HepG2 (cell line): ENCODE data around the gene SLC2A11. TPM values are rescaled to one million over a fixed set of nuclear protein-coding genes. Genes with fewer than 3 reads are reported as not detected.

Source experiments
- ARNT2 ChIP-seq: sonication (generic); formaldehyde crosslinking; IDR thresholded peaks from 2 replicates; pipeline ENCODE4 v1.8.0; 2022; ENCODE audit warnings: mild to moderate bottlenecking, low read depth, missing genetic modification reagents, moderate library complexity
- ASH2L ChIP-seq: fragments of 300-600, 200-600 bp; sonication (generic); IDR thresholded peaks from 2 replicates; pipeline ENCODE4 v1.7.0; 2017; ENCODE audit warnings: low read depth, mild to moderate bottlenecking, moderate library complexity, mixed read lengths, low read length; ENCODE audit not compliant: insufficient read length
- BRF2 ChIP-seq: sonication (generic); formaldehyde crosslinking; IDR thresholded peaks from 2 replicates; pipeline ENCODE4 v1.8.1; 2022; ENCODE audit warnings: mild to moderate bottlenecking, missing genetic modification reagents
- CC2D1A ChIP-seq: sonication (generic); formaldehyde crosslinking; IDR thresholded peaks from 2 replicates; pipeline ENCODE4 v1.8.1; 2023; ENCODE audit warnings: mild to moderate bottlenecking, missing genetic modification reagents
- HOXA7 ChIP-seq: sonication (generic); formaldehyde crosslinking; IDR thresholded peaks from 2 replicates; pipeline ENCODE4 v1.8.1; 2022; ENCODE audit warnings: mild to moderate bottlenecking, missing genetic modification reagents, moderate library complexity
- MXI1 ChIP-seq: IDR thresholded peaks from 3 replicates; pipeline ENCODE4 v1.6.1; 2012; ENCODE audit warnings: low read depth, low read length, inconsistent platforms, borderline replicate concordance
- PLRG1 ChIP-seq: fragments of 450-650 bp; conservative IDR thresholded peaks from 2 replicates; pipeline ENCODE4 v1.6.1; 2016
- PRDM15 ChIP-seq: sonication (generic); formaldehyde crosslinking; IDR thresholded peaks from 2 replicates; pipeline ENCODE4 v1.4.0; 2020; ENCODE audit warnings: missing genetic modification reagents
- RARG ChIP-seq: sonication (generic); formaldehyde crosslinking; IDR thresholded peaks from 2 replicates; pipeline ENCODE4 v1.4.0; 2020; ENCODE audit warnings: low read depth, mild to moderate bottlenecking, missing genetic modification reagents
- SAP130 ChIP-seq: IDR thresholded peaks from 2 replicates; pipeline ENCODE4 v1.6.1; 2016; ENCODE audit warnings: low read depth
- TEAD3 ChIP-seq: optimal IDR thresholded peaks from 2 replicates; pipeline ENCODE3; 2016; ENCODE audit warnings: borderline replicate concordance
- ZNF562 ChIP-seq: sonication (generic); formaldehyde crosslinking; IDR thresholded peaks from 2 replicates; pipeline ENCODE4 v1.8.0; 2022; ENCODE audit warnings: missing genetic modification reagents, borderline replicate concordance
- ZNF564 ChIP-seq: sonication (generic); formaldehyde crosslinking; IDR thresholded peaks from 2 replicates; pipeline ENCODE4 v1.8.1; 2023; ENCODE audit warnings: mild to moderate bottlenecking, missing genetic modification reagents
- ZNF605 ChIP-seq: sonication (generic); formaldehyde crosslinking; IDR thresholded peaks from 2 replicates; pipeline ENCODE4 v1.8.0; 2022; ENCODE audit warnings: mild to moderate bottlenecking, missing genetic modification reagents
- polyA plus RNA-seq, 8 experiments: library from polyadenylated mRNA; depleted of rRNA in 3 of 8; stranded (reverse) in 7 of 8; unstranded in 1 of 8; fragments of >200 nt; fragmentation: Illumina TruSeq in 4 of 8; extraction: Trizol in 4 of 8; gene quantifications; 2 replicates each; pipeline versions ENCODE4 v1.2.1 to v1.2.3, GENCODE V29; 2011 to 2016; ENCODE audit warnings: low read depth in 4 of 8, missing spikeins in 1 of 8, mixed read lengths in 1 of 8; ENCODE audit not compliant: insufficient read depth in 1 of 8
- total RNA-seq, 5 experiments: library from RNA; depleted of rRNA; stranded (reverse); fragments of >200 nt; fragmentation: Illumina TruSeq; extraction: Trizol; gene quantifications; 2 replicates each; pipeline ENCODE4 v1.2.3, GENCODE V29; 2016; ENCODE audit warnings: low read depth in 1 of 5
- TF ChIP-seq, protein P1 (sequence below): sonication (generic); formaldehyde crosslinking; IDR thresholded peaks from 2 replicates; pipeline ENCODE4 v1.4.0; 2020; ENCODE audit warnings: missing genetic modification reagents, mild to moderate bottlenecking, borderline replicate concordance
- TF ChIP-seq, protein P2 (sequence below): IDR thresholded peaks from 2 replicates; pipeline ENCODE4 v1.6.1; 2016; ENCODE audit warnings: low read depth, missing genetic modification reagents, missing compliant biosample characterization

The SLC2A11 gene
- total and polyA plus RNA-seq, 2 of the 13 experiments (the other 11 are each of a cell fraction or from before 2014, with no cell fraction given), result 15.2 to 15.4 TPM

- no peak for TF ChIP-seq ASH2L
- TF ChIP-seq MXI1, result peak; percentile 36; the same call in 1 of the 3 replicates
- peak; percentile 20 for TF ChIP-seq TEAD3 (CRISPR knock-in tag)
- TF ChIP-seq, protein P1, sequence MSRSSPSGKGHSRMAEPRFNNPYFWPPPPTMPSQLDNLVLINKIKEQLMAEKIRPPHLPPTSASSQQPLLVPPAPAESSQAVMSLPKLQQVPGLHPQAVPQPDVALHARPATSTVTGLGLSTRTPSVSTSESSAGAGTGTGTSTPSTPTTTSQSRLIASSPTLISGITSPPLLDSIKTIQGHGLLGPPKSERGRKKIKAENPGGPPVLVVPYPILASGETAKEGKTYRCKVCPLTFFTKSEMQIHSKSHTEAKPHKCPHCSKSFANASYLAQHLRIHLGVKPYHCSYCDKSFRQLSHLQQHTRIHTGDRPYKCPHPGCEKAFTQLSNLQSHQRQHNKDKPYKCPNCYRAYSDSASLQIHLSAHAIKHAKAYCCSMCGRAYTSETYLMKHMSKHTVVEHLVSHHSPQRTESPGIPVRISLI (CRISPR knock-in tag), result no peak; the same call in 1 of the 2 replicates
- TF ChIP-seq, protein P2, sequence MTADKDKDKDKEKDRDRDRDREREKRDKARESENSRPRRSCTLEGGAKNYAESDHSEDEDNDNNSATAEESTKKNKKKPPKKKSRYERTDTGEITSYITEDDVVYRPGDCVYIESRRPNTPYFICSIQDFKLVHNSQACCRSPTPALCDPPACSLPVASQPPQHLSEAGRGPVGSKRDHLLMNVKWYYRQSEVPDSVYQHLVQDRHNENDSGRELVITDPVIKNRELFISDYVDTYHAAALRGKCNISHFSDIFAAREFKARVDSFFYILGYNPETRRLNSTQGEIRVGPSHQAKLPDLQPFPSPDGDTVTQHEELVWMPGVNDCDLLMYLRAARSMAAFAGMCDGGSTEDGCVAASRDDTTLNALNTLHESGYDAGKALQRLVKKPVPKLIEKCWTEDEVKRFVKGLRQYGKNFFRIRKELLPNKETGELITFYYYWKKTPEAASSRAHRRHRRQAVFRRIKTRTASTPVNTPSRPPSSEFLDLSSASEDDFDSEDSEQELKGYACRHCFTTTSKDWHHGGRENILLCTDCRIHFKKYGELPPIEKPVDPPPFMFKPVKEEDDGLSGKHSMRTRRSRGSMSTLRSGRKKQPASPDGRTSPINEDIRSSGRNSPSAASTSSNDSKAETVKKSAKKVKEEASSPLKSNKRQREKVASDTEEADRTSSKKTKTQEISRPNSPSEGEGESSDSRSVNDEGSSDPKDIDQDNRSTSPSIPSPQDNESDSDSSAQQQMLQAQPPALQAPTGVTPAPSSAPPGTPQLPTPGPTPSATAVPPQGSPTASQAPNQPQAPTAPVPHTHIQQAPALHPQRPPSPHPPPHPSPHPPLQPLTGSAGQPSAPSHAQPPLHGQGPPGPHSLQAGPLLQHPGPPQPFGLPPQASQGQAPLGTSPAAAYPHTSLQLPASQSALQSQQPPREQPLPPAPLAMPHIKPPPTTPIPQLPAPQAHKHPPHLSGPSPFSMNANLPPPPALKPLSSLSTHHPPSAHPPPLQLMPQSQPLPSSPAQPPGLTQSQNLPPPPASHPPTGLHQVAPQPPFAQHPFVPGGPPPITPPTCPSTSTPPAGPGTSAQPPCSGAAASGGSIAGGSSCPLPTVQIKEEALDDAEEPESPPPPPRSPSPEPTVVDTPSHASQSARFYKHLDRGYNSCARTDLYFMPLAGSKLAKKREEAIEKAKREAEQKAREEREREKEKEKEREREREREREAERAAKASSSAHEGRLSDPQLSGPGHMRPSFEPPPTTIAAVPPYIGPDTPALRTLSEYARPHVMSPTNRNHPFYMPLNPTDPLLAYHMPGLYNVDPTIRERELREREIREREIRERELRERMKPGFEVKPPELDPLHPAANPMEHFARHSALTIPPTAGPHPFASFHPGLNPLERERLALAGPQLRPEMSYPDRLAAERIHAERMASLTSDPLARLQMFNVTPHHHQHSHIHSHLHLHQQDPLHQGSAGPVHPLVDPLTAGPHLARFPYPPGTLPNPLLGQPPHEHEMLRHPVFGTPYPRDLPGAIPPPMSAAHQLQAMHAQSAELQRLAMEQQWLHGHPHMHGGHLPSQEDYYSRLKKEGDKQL (CRISPR knock-in tag), result no peak
- no peak for TF ChIP-seq HOXA7 (CRISPR knock-in tag)
- peak; percentile 21; the same call in 1 of the 2 replicates for TF ChIP-seq PRDM15
- no peak; the same call in 1 of the 2 replicates for TF ChIP-seq BRF2 (CRISPR knock-in tag)
- 0 out of 2 replicates have a peak, but pooled peaks have one; percentile 69 for TF ChIP-seq ARNT2 (CRISPR knock-in tag)
- no peak for TF ChIP-seq PLRG1
- TF ChIP-seq SAP130, result peak; percentile 70
- no peak; the same call in 1 of the 2 replicates for TF ChIP-seq ZNF564 (CRISPR knock-in tag)
- no peak for TF ChIP-seq RARG
- TF ChIP-seq ZNF562 (CRISPR knock-in tag), result no peak
- no peak for TF ChIP-seq CC2D1A (CRISPR knock-in tag)
- TF ChIP-seq ZNF605, result no peak; the same call in 1 of the 2 replicates
These were observed 8.4 kb upstream of the SLC2A11 start (continued) for GRCh38 chr22:23849009-23850006.
